LNCaP clone FGC (cell line): ENCODE data around the gene SYTL3.
"Not testable (repeated sequence)": the region's sequence is repeated elsewhere in the genome, so short reads cannot be mapped to it uniquely, and the experiment has no call there.

Experiments
- DNase-seq: peaks from one replicate; pipeline ENCODE4 v3.0.0-alpha.2; 2011; ENCODE audit warnings: low read depth
- H3K4me3 ChIP-seq: 2 replicates; pipeline ENCODE4 v1.5.1; 2011; ENCODE audit warnings: mild to moderate bottlenecking, low read depth, low read length, control low read depth
- CTCF ChIP-seq: IDR thresholded peaks from 2 replicates; pipeline ENCODE4 v1.5.1; 2012; ENCODE audit warnings: mild to moderate bottlenecking; ENCODE audit not compliant: control insufficient read depth, insufficient read depth; ENCODE audit errors: extremely low read depth

The SYTL3 gene

GRCh38 chr6:158791274-158791855 is 141.5 kb downstream of the SYTL3 start:
- DNase-seq, result no peak
- H3K4me3 ChIP-seq, result no peak overlapping the region
- TF ChIP-seq CTCF, result no peak

- DNase-seq, H3K4me3 ChIP-seq: not testable (repeated sequence)
These were observed 142.7 kb downstream of the SYTL3 start for GRCh38 chr6:158792505-158792904.

- TF ChIP-seq CTCF, result no peak
- DNase-seq, result no peak
- no peak overlapping the region for H3K4me3 ChIP-seq
These were observed 143.6 kb downstream of the SYTL3 start for GRCh38 chr6:158793432-158793831.

- no peak for DNase-seq
- TF ChIP-seq CTCF, result no peak
- H3K4me3 ChIP-seq, result no peak overlapping the region
These were observed 145.7 kb downstream of the SYTL3 start for GRCh38 chr6:158795516-158795915.

GRCh38 chr6:158796353-158796752 is 146.5 kb downstream of the SYTL3 start:
- TF ChIP-seq CTCF, result no peak
- no peak overlapping the region for H3K4me3 ChIP-seq
- no peak for DNase-seq

DNA sequence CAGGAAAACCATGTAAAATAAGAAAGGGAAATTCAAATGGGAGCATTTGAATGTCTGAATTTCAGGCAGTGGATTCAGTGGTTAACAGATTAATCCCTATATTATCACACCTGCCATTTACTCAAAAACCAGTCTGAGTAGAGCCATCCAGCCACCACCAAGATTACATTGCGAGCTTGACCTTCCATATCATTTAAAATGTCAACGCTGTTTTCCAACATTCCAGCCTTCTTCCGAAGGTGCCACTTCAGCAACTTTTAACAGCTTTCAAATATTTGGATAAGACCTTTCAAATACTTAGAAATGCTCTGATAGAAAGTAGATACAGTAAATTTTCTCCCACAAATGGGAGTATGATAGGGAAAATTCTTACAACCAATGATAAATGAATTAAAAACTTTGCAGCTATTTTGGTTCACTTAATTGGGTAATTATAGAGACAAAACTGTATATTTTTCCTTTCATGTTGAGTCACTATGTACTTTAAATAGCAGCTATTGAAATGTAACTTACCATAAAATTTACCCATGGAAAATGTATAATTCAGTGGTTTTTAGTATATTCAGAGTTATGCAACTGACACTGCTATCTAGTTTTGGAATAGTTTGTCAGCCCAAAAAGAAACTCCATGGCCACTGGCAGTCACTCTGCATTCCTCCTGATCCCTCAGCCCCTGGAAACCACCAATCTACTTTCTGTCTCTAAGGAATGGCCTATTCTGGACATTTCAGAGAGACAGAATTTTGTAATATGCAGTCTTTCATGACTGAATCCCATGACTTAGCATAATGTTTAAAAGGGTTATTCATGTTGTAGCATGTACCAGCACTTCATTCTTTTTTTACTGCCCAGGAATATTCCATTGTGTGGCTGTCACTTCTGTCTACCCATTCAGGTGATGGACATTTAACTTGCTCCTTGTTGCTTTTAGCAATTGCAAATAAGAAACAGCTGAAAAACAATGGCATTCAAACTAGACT is 147.8 kb downstream of the SYTL3 start:
- no peak overlapping the region for H3K4me3 ChIP-seq
- no peak for TF ChIP-seq CTCF
- DNase-seq, result no peak

DNA sequence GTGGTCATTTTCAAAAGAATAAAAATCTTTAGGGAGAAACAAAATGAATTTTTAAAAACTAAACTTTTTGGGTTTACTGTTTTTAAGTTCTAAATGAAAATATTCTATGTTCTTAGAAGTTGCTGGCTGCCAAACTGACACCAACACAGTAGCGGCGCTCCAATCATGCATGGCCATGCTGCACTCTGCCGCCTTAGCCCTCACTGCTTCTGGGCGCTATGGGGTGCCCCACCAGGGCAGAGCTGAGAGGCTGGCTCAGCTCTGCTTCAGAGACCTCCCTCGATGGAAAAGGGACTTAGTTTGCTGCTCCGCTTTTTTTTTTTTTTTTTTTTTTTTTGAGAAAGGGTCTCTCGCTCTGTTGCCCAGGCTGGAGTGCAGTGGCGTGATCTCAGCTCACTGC is 148.5 kb downstream of the SYTL3 start:
- H3K4me3 ChIP-seq, result no peak overlapping the region
- TF ChIP-seq CTCF, result no peak
- DNase-seq, result no peak
